GM12878 (cell line): ENCODE results near the gene CLTRN. TPM values are rescaled to one million over a fixed set of nuclear protein-coding genes. Genes with fewer than 3 reads are reported as not detected.

ENCODE experiments used
- ATAC-seq: fragments of 200-7000 bp; cut with Tn5 transposase; 3 replicates; pipeline ENCODE4 v1.9.1; 2020; ENCODE audit warnings: mild to moderate bottlenecking, moderate library complexity
- BruUV-seq: library from RNA; stranded (reverse); fragments of 400-500 nt; replicated peaks from 2 replicates; lab custom pipeline; 2021; lab: Mats Ljungman, UMichigan
- CTCF ChIA-PET: fragments of 300-600 bp; sonication (Branson Sonifier 250); formaldehyde crosslinking; extraction: SDS; loops from one replicate; lab custom pipeline; 2021; ENCODE audit warnings: inconsistent platforms; lab: Yijun Ruan, JAX
- POLR2A ChIA-PET: fragments of 350-600 bp; formaldehyde crosslinking; extraction: SDS; loops from one replicate; lab custom pipeline; 2021; ENCODE audit warnings: inconsistent platforms; lab: Charles Lee
- RAD21 ChIA-PET: fragments of 300-600 bp; sonication (Branson Sonifier 250); formaldehyde crosslinking; loops from one replicate; lab custom pipeline; 2023; ENCODE audit warnings: antibody characterized with exemption; ENCODE audit not compliant: unreplicated experiment; lab: Charles Lee
- SMC1A ChIA-PET: fragments of 300-600 bp; sonication (Branson Sonifier 250); formaldehyde crosslinking; loops from one replicate; lab custom pipeline; 2023; ENCODE audit not compliant: unreplicated experiment, uncharacterized antibody; lab: Charles Lee
- DNase-seq: peaks from one replicate; pipeline ENCODE4 v3.0.0-alpha.2; 2011; ENCODE audit warnings: low read depth, low spot score
- FAIRE-seq: peaks from 3 replicates; lab custom pipeline; 2011; peaks lifted over from hg19 to GRCh38; lab: Jason Lieb, UNC
- H2AFZ ChIP-seq: 2 replicates; pipeline ENCODE4 v1.6.0; 2011; ENCODE audit warnings: low read depth, low read length, control low read depth; ENCODE audit not compliant: control insufficient read depth
- H3K27ac ChIP-seq: 2 replicates; pipeline ENCODE4 v1.5.1; 2011; ENCODE audit warnings: control low read depth; ENCODE audit not compliant: control insufficient read depth, insufficient read depth
- H3K27me3 ChIP-seq, 2 experiments: replicated peaks in 1 of 2; 2 replicates each; pipeline versions ENCODE4 v1.6.0 to v1.6.1; 2011; ENCODE audit warnings: low read length in 1 of 2; ENCODE audit not compliant: control insufficient read depth in 2 of 2, insufficient read depth in 2 of 2
- H3K36me3 ChIP-seq, 2 experiments: 2 replicates each; pipeline ENCODE4 v1.5.1; 2011; ENCODE audit warnings: low read length in 1 of 2; ENCODE audit not compliant: control insufficient read depth in 2 of 2, insufficient read depth in 2 of 2
- H3K4me1 ChIP-seq: 2 replicates; pipeline ENCODE4 v1.6.1; 2011; ENCODE audit warnings: mild to moderate bottlenecking, low read length, moderate library complexity, mixed read lengths; ENCODE audit not compliant: control insufficient read depth, insufficient read depth
- H3K4me2 ChIP-seq: 2 replicates; pipeline ENCODE4 v1.6.0; 2011; ENCODE audit warnings: control low read depth; ENCODE audit not compliant: control insufficient read depth, insufficient read depth
- H3K4me3 ChIP-seq: fragments of 200-600 bp; sonication (generic); 2 replicates; pipeline ENCODE4 v1.5.1; 2016
- H3K79me2 ChIP-seq: 2 replicates; pipeline ENCODE4 v1.6.0; 2011; ENCODE audit warnings: low read length; ENCODE audit not compliant: control insufficient read depth, insufficient read depth
- H3K9ac ChIP-seq: 2 replicates; pipeline ENCODE4 v1.8.0; 2011; ENCODE audit warnings: low read length, control low read depth, mixed read lengths; ENCODE audit not compliant: control insufficient read depth, insufficient read depth
- H3K9me3 ChIP-seq: replicated peaks from 3 replicates; pipeline ENCODE4 v1.5.1; 2011; ENCODE audit warnings: mild to moderate bottlenecking, low read length; ENCODE audit not compliant: control insufficient read depth, insufficient read depth
- H4K20me1 ChIP-seq: 2 replicates; pipeline ENCODE4 v1.6.0; 2011; ENCODE audit not compliant: control insufficient read depth, insufficient read depth
- ASH2L ChIP-seq: fragments of 300-600, 200-600 bp; sonication (generic); IDR thresholded peaks from 2 replicates; pipeline ENCODE4 v1.6.1; 2017; ENCODE audit warnings: low read depth, mild to moderate bottlenecking, borderline replicate concordance
- DPF2 ChIP-seq: fragments of 450-650 bp; IDR thresholded peaks from 2 replicates; pipeline ENCODE4 v1.6.1; 2017; ENCODE audit warnings: mild to moderate bottlenecking
- ETV6 ChIP-seq, 2 experiments: fragments of 450-650 bp in 1 of 2; IDR thresholded peaks in 1 of 2; conservative IDR thresholded peaks in 1 of 2; 2 replicates each; pipeline ENCODE4 v1.6.1; 2014; ENCODE audit warnings: antibody characterized with exemption in 1 of 2, borderline replicate concordance in 1 of 2, low read depth in 1 of 2, mild to moderate bottlenecking in 1 of 2, moderate library complexity in 1 of 2
- GABPA ChIP-seq: IDR thresholded peaks from 2 replicates; pipeline ENCODE4 v1.6.1; 2014; ENCODE audit warnings: antibody characterized with exemption, low read depth, mild to moderate bottlenecking, inconsistent platforms
- IRF4 ChIP-seq: IDR thresholded peaks from 2 replicates; pipeline ENCODE4 v1.6.1; 2011; ENCODE audit warnings: low read depth, low read length
- JUNB ChIP-seq: IDR thresholded peaks from 2 replicates; pipeline ENCODE4 v1.6.1; 2016; ENCODE audit warnings: antibody characterized with exemption, mild to moderate bottlenecking
- JUND ChIP-seq: IDR thresholded peaks from 2 replicates; pipeline ENCODE4 v1.6.1; 2012; ENCODE audit warnings: low read depth, mild to moderate bottlenecking, low read length, improper control_type of control experiment, moderate library complexity
- PML ChIP-seq: IDR thresholded peaks from 2 replicates; pipeline ENCODE4 v1.6.1; 2012; ENCODE audit warnings: low read length, inconsistent platforms
- POLR2AphosphoS5 ChIP-seq: IDR thresholded peaks from 2 replicates; pipeline ENCODE4 v1.6.1; 2011; ENCODE audit warnings: mild to moderate bottlenecking, low read length, inconsistent platforms
- SIN3A ChIP-seq: IDR thresholded peaks from 2 replicates; pipeline ENCODE4 v1.6.1; 2012; ENCODE audit warnings: low read depth, low read length, improper control_type of control experiment
- STAT1 ChIP-seq: fragments of 450-650 bp; conservative IDR thresholded peaks from 2 replicates; pipeline ENCODE4 v1.6.1; 2014; ENCODE audit warnings: antibody characterized with exemption, mild to moderate bottlenecking
- TARDBP ChIP-seq: IDR thresholded peaks from 2 replicates; pipeline ENCODE4 v1.6.1; 2016; ENCODE audit warnings: borderline replicate concordance
- ZNF207 ChIP-seq: fragments of 450-650 bp; IDR thresholded peaks from 2 replicates; pipeline ENCODE4 v1.6.1; 2014; ENCODE audit warnings: antibody characterized with exemption, mild to moderate bottlenecking, borderline replicate concordance
- WGBS: methylation state at CpG from one replicate; pipeline ENCODE4 v1.1.6; 2016; ENCODE audit warnings: low lambda C conversion rate; ENCODE audit not compliant: insufficient replicate concordance, insufficient coverage; ENCODE audit errors: missing lambda C conversion rate; 5-methylcytosine and 5-hydroxymethylcytosine counted together
- in situ Hi-C: fragments of 300-500 bp; cut with MboI; formaldehyde crosslinking; loops from 9 replicates; pipeline ENCODE4 v1.14.3; 2018; ENCODE audit warnings: mixed read lengths
- intact Hi-C: fragments of 100-400 bp; cut with micrococcal nuclease; formaldehyde crosslinking; loops from one replicate; pipeline ENCODE4 v1.14.2; 2022; ENCODE audit not compliant: unreplicated experiment
- polyA plus RNA-seq, 11 experiments: library from polyadenylated mRNA; depleted of rRNA in 4 of 11; unstranded in 6 of 11; stranded (reverse) in 5 of 11; fragments of >200 nt; fragmentation: Nextera tagmentation in 4 of 11; fragmentation: Illumina TruSeq in 1 of 11; extraction: Ambion mirVana in 4 of 11; extraction: Trizol in 1 of 11; gene quantifications; 1 replicate in 1 of 11; 2 replicates in 10 of 11; pipeline versions ENCODE4 v1.2.1 to v1.2.3, GENCODE V29; 2011 to 2016; ENCODE audit warnings: inconsistent platforms in 2 of 11, missing spikeins in 2 of 11, low read depth in 1 of 11
- total RNA-seq, 4 experiments: library from RNA; depleted of rRNA in 3 of 4; stranded (reverse); fragments of >200 nt in 3 of 4; fragmentation: Illumina TruSeq in 1 of 4; extraction: Trizol in 1 of 4; gene quantifications; 2 replicates each; pipeline versions ENCODE4 v1.2.1 to v1.2.3, GENCODE V29; 2013 to 2021
- TF ChIP-seq, protein P1 (sequence below): IDR thresholded peaks from 2 replicates; pipeline ENCODE4 v1.6.1; 2012; ENCODE audit warnings: low read length, inconsistent platforms
- TF ChIP-seq, protein P2 (sequence below): fragments of 150-350 bp; IDR thresholded peaks from 2 replicates; pipeline ENCODE4 v1.6.1; 2014; ENCODE audit warnings: mild to moderate bottlenecking, low read depth, low read length
- TF ChIP-seq, protein P3 (sequence below): fragments of 450-650 bp; IDR thresholded peaks from 2 replicates; pipeline ENCODE4 v1.6.1; 2016; ENCODE audit warnings: mild to moderate bottlenecking
- TF ChIP-seq, protein P4 (sequence below): IDR thresholded peaks from 2 replicates; pipeline ENCODE4 v1.6.1; 2011; ENCODE audit warnings: borderline replicate concordance, low read depth, mild to moderate bottlenecking, moderate library complexity, low read length; ENCODE audit not compliant: insufficient read depth, poor library complexity, severe bottlenecking
- TF ChIP-seq, protein P5 (sequence below): fragments of 450-650 bp; IDR thresholded peaks from 2 replicates; pipeline ENCODE4 v1.6.1; 2018; ENCODE audit warnings: mild to moderate bottlenecking, low read depth, moderate library complexity; ENCODE audit not compliant: partially characterized antibody

Gene CLTRN
- total and polyA plus RNA-seq, 10 of the 15 experiments (the other 5 are each of a cell fraction or from before 2014, with no cell fraction given), result 0.13 to 0.75 (median 0.27) TPM; not detected in 1

DNA sequence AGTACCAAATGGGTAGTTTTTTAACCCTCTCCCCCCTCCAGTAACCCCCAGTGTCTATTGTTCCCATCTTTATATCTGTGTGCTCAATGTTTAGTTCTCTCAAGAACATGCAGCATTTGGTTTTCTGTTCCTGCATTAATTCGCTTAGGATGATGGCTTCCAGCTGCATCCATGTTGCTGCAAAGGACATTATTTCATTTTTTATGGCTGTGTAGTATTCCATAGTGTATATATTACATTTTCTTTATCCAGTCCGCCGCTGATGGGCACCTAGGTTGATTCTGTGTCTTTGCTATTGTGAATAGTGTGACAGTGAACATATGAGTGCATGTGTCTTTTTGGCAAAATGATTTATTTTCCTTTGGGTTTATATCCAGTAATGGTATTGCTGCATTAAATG, 31.9 kb upstream of the CLTRN start:
- no peak for ATAC-seq
- Histone ChIP-seq H3K4me2 (no peak overlapping the region), H3K4me1 (no peaks in the 10 kb centered on the region), H3K4me3 (no peak overlapping the region), H3K27ac (no peak overlapping the region), H4K20me1 (no peaks in the 10 kb centered on the region), H3K27me3 (no peaks in the 10 kb centered on the region), H3K36me3 (peaks cover 3% of the 10 kb centered on the region in 2 experiments; a peak in 2 of 4 replicates), H3K9me3 (no peaks in the 10 kb centered on the region), H2AFZ (no peak overlapping the region), H3K9ac (no peak overlapping the region), H3K79me2 (no peaks in the 10 kb centered on the region)
- ChIA-PET RAD21 (no interaction called here), SMC1A (no interaction called here), POLR2A (no interaction called here), CTCF (no interaction called here)
- BruUV-seq, result no TSS peak
- in situ Hi-C loops (no loop called here), intact Hi-C loops (no loop called here)
- no peak for FAIRE-seq
- WGBS, result 99% methylated on average over 3 of the region's 3 CpGs
- no peak for DNase-seq
- TF ChIP-seq JUND (no peak), GABPA (no peak), JUNB (no peak), ASH2L (no peak), PML (no peak), ZNF207 (no peak), STAT1 (no peak), POLR2AphosphoS5 (no peak), IRF4 (no peak), SIN3A (no peak), ETV6 (conservative IDR thresholded peaks at IDR 0.05 in 1 of 2, IDR thresholded peaks at IDR 0.05 in 1 of 2; ENCODE audit: borderline replicate concordance in 1 of 2, low read depth in 1 of 2) (no peak), TARDBP (no peak), DPF2 (no peak)
- TF ChIP-seq, protein P1, sequence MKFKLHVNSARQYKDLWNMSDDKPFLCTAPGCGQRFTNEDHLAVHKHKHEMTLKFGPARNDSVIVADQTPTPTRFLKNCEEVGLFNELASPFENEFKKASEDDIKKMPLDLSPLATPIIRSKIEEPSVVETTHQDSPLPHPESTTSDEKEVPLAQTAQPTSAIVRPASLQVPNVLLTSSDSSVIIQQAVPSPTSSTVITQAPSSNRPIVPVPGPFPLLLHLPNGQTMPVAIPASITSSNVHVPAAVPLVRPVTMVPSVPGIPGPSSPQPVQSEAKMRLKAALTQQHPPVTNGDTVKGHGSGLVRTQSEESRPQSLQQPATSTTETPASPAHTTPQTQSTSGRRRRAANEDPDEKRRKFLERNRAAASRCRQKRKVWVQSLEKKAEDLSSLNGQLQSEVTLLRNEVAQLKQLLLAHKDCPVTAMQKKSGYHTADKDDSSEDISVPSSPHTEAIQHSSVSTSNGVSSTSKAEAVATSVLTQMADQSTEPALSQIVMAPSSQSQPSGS, result no peak
- TF ChIP-seq, protein P2, sequence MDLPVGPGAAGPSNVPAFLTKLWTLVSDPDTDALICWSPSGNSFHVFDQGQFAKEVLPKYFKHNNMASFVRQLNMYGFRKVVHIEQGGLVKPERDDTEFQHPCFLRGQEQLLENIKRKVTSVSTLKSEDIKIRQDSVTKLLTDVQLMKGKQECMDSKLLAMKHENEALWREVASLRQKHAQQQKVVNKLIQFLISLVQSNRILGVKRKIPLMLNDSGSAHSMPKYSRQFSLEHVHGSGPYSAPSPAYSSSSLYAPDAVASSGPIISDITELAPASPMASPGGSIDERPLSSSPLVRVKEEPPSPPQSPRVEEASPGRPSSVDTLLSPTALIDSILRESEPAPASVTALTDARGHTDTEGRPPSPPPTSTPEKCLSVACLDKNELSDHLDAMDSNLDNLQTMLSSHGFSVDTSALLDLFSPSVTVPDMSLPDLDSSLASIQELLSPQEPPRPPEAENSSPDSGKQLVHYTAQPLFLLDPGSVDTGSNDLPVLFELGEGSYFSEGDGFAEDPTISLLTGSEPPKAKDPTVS, result no peak
- TF ChIP-seq, protein P3, sequence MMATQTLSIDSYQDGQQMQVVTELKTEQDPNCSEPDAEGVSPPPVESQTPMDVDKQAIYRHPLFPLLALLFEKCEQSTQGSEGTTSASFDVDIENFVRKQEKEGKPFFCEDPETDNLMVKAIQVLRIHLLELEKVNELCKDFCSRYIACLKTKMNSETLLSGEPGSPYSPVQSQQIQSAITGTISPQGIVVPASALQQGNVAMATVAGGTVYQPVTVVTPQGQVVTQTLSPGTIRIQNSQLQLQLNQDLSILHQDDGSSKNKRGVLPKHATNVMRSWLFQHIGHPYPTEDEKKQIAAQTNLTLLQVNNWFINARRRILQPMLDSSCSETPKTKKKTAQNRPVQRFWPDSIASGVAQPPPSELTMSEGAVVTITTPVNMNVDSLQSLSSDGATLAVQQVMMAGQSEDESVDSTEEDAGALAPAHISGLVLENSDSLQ, result no peak
- TF ChIP-seq, protein P4, sequence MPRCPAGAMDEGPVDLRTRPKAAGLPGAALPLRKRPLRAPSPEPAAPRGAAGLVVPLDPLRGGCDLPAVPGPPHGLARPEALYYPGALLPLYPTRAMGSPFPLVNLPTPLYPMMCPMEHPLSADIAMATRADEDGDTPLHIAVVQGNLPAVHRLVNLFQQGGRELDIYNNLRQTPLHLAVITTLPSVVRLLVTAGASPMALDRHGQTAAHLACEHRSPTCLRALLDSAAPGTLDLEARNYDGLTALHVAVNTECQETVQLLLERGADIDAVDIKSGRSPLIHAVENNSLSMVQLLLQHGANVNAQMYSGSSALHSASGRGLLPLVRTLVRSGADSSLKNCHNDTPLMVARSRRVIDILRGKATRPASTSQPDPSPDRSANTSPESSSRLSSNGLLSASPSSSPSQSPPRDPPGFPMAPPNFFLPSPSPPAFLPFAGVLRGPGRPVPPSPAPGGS, result no peak
- TF ChIP-seq, protein P5, sequence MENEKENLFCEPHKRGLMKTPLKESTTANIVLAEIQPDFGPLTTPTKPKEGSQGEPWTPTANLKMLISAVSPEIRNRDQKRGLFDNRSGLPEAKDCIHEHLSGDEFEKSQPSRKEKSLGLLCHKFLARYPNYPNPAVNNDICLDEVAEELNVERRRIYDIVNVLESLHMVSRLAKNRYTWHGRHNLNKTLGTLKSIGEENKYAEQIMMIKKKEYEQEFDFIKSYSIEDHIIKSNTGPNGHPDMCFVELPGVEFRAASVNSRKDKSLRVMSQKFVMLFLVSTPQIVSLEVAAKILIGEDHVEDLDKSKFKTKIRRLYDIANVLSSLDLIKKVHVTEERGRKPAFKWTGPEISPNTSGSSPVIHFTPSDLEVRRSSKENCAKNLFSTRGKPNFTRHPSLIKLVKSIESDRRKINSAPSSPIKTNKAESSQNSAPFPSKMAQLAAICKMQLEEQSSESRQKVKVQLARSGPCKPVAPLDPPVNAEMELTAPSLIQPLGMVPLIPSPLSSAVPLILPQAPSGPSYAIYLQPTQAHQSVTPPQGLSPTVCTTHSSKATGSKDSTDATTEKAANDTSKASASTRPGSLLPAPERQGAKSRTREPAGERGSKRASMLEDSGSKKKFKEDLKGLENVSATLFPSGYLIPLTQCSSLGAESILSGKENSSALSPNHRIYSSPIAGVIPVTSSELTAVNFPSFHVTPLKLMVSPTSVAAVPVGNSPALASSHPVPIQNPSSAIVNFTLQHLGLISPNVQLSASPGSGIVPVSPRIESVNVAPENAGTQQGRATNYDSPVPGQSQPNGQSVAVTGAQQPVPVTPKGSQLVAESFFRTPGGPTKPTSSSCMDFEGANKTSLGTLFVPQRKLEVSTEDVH, result no peak
